A673 (cell line): ENCODE measurements around the gene TOGARAM1.

Experiments used
- EZH2 ChIP-seq: fragments of 200-600 bp; sonication (generic); IDR thresholded peaks from 2 replicates; pipeline ENCODE4 v1.6.1; 2017; ENCODE audit warnings: borderline replicate concordance, low read depth, mild to moderate bottlenecking, mixed read lengths, antibody characterized with exemption, low read length; ENCODE audit not compliant: poor library complexity, severe bottlenecking
- TF ChIP-seq, protein P1 (sequence below): fragments of 300-800, 200-600 bp; sonication (generic); conservative IDR thresholded peaks from 2 replicates; pipeline ENCODE4 v1.5.1; 2017; ENCODE audit warnings: low read depth, mild to moderate bottlenecking, antibody characterized with exemption, low read length, moderate library complexity, mixed read lengths

- TF ChIP-seq, protein P1, sequence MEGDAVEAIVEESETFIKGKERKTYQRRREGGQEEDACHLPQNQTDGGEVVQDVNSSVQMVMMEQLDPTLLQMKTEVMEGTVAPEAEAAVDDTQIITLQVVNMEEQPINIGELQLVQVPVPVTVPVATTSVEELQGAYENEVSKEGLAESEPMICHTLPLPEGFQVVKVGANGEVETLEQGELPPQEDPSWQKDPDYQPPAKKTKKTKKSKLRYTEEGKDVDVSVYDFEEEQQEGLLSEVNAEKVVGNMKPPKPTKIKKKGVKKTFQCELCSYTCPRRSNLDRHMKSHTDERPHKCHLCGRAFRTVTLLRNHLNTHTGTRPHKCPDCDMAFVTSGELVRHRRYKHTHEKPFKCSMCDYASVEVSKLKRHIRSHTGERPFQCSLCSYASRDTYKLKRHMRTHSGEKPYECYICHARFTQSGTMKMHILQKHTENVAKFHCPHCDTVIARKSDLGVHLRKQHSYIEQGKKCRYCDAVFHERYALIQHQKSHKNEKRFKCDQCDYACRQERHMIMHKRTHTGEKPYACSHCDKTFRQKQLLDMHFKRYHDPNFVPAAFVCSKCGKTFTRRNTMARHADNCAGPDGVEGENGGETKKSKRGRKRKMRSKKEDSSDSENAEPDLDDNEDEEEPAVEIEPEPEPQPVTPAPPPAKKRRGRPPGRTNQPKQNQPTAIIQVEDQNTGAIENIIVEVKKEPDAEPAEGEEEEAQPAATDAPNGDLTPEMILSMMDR = no peak
- no peak for TF ChIP-seq EZH2
Measured at GRCh38 chr14:44945264-44945663, 16.7 kb upstream of the TOGARAM1 start.
